ENCODE measurements around the gene SFXN3.
"Not testable (repeated sequence)": the region's sequence is repeated elsewhere in the genome, so short reads cannot be mapped to it uniquely, and the experiment has no call there.

The SFXN3 gene

DNA sequence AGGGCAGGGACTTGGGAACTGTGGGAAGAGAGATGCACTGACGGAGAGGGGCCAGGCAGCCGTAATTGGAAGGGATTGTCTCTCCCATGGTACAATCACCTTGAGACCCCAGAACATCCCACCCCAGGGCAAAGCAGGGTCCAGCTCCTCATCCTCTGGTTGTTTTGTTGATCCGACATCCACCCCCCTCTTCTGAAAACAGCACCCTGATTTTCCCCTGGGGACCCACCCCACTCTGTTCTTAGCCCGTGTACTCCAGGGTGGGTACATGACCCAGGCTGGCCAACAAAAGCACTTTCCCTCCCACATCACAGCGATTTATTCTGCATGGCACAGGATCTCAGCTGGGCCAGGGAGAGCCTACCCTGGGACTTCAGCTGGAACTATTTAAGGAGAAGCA lies 14.2 kb upstream of the SFXN3 start:
- DNase-seq, result no peak

GRCh38 chr10:101018118-101018599 lies 12.9 kb upstream of the SFXN3 start:
- DNase-seq, result no peak

DNA sequence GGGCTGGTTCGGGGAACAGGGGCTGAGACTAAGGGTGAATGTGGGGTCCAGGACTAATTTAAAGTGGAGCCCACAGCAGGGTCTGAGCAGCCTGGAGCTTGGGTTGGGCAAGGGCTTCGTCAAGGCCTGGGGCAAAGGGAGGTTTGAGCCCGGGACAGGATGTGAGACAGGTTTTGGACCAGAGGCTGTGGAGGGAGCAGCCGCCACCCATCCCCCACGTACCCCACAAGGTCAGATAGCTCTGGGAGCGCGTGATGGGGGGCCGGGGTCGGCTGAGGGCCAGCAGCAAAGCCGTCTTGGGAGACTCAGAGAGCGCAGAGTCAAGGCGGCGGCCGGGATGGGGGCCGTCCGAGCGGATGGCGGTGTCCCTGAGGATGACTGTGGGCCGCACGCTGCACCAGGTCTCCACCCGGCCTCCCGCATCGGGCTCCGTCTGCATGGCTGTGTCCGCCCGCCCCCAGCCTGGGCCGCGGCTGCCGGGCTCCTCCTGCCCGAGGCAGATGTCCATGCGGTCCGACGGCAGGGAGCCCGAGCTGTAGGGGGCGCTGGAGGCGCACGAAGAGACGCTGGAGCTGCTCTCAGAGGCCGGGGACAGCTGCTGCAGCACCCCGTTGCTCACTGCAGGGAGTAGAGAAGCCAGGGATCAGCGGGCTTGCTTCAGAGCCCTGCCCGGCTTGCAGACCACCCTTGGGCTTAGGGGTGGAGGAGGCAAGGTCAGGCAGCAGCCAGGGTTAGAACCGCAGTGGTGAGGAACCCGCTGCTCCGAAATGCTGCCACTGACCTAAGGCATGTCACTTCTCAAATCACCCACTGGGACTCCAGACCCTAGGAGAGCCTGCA lies 12.2 kb upstream of the SFXN3 start:
- no peak for DNase-seq

DNA sequence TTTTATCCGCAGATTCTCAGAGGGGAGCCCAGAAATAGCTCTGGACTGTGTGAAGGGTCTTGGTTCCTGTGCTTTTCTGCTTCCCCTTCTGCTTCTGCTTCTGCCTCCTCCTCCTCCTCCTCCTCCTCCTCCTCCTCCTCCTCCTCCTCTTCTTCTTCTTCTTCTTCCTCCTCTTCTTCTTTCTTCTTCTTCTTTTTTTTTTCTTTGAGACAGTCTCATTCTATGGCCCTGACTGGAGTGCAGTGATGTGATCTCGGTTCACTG lies 11.7 kb upstream of the SFXN3 start:
- no peak for DNase-seq

- DNase-seq, result no peak
Observed at GRCh38 chr10:101020427-101021075, 10.5 kb upstream of the SFXN3 start.

GRCh38 chr10:101021239-101021638 lies 9.8 kb upstream of the SFXN3 start:
- no peak for DNase-seq

- no peak for DNase-seq
Observed at GRCh38 chr10:101021692-101022251, 9.3 kb upstream of the SFXN3 start.

- DNase-seq, result no peak
Observed at GRCh38 chr10:101022967-101023705, 7.9 kb upstream of the SFXN3 start.

DNA sequence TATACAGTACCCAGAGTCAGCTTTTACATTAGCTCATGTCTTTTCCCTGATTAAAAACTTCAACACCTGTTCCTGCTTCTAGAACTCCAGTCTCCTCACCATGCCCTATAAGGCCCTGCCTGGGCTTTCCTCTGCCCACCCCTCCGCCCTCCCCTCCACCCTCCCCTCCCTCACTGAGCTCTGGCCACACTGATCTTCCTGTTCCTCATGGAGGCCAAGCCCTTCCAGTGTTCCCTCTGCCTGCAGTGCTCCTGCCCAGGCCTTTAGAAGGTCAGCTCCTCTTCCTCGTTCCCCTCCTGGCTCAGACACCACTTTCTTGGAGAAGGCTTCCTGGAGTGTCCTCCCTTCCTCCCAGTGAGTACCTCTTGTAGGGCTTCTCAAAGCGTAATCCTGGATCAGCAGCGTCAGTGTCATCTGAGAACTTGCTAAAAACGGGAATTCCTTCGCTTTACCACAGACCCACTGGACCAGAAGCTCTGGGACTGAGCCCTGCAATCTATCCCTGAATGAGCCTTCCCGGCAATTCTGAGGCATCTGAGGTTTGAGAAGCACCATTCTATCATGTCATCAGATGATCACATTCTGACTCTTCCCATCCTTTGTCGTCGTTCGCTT lies 3.8 kb upstream of the SFXN3 start:
- DNase-seq, result no peak

GRCh38 chr10:101028446-101029337 lies 2.3 kb upstream of the SFXN3 start:
- DNase-seq, result no peak

DNA sequence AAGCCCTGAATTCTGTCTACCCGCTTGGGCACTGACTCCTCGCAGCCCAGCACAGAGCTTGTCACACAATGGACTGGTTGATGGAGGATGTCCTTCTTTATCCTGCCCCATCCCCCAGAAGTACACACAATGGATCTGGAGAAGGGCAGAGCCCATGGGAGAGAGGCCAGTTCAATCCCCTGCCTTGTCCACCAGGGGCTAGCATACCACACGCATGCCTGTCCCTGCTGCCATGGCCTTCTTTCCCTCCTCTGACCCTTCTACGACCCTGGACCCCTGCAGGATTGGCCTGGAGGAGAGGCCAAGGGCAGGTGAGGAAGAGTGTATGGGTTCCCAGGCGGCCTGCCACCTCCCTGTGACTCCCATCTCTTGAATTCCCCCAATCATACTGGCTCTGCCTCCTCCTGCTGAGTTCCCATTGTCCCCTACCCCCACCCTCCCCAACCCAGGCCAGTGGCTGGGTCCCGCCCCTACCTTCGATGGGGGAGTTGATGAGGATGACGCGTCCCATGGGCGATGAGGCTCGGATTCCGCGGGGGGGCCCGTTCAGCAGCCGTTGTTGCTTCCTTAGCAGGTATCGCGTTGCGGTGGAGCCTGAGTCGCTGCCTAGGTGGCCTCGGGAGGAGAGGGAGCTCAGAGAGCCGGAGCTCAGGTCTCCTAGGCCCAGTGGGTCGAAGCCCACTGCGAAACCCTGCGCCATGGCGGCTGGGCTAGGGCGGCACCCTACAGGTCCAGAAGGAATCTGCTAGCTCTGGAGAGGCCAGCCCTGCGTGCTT lies 1.3 kb upstream of the SFXN3 start:
- no peak for DNase-seq

- no peak for DNase-seq
Observed at GRCh38 chr10:101030496-101031127, 422 bp upstream of the SFXN3 start.

- DNase-seq, result no peak
Observed at GRCh38 chr10:101031796-101032636, 982 bp downstream of the SFXN3 start.

GRCh38 chr10:101032637-101033224 lies 1.7 kb downstream of the SFXN3 start:
- peak; percentile 24 for DNase-seq

GRCh38 chr10:101033276-101033675 lies 2.2 kb downstream of the SFXN3 start:
- DNase-seq, result no peak

DNA sequence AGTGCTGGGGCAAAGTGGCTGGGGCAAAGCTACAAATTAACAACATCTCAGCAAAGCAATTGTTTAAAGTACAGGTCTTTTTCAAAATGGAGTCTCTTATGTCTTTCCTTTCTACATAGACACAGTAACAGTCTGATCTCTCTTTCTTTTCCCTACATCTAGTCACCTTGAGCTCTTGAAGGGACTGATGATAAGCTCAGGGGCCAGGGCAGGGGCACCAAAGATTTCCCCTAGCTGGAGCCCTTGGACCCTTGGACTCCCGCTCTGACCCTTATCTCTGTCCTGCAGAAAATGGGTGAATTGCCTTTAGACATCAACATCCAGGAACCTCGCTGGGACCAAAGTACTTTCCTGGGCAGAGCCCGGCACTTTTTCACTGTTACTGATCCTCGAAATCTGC lies 3.4 kb downstream of the SFXN3 start:
- not testable (repeated sequence) for DNase-seq

DNA sequence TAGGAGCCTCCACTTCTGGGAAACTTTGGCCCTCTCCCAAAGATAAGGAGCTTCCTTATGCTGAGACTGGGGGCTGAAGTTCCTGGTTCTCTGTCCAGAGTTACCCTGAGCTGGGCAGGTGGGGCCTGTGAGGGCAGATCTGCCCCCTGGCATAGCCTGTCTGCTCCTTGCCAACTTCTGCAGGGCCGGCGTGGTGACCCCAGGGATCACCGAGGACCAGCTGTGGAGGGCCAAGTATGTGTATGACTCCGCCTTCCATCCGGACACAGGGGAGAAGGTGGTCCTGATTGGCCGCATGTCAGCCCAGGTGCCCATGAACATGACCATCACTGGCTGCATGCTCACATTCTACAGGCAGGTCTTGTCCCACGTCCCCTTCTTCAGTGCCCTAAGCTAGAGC lies 4.3 kb downstream of the SFXN3 start:
- DNase-seq, result no peak

GRCh38 chr10:101035916-101036702 lies 5.1 kb downstream of the SFXN3 start:
- DNase-seq, result no peak

GRCh38 chr10:101036726-101037125 lies 5.7 kb downstream of the SFXN3 start:
- no peak for DNase-seq

All from NK-92 treated with Interleukin-12 subunit alpha and Interleukin-12 subunit beta, amount 100 ng/mL, for 24 hours (cell line).